ENCODE results near the gene TTC34. TPM values are rescaled to one million over a fixed set of nuclear protein-coding genes. Genes with fewer than 3 reads are reported as not detected.

The TTC34 gene
- total and polyA plus RNA-seq, 2 experiments from 2014 or later = 0.08 to 0.35 TPM

DNA sequence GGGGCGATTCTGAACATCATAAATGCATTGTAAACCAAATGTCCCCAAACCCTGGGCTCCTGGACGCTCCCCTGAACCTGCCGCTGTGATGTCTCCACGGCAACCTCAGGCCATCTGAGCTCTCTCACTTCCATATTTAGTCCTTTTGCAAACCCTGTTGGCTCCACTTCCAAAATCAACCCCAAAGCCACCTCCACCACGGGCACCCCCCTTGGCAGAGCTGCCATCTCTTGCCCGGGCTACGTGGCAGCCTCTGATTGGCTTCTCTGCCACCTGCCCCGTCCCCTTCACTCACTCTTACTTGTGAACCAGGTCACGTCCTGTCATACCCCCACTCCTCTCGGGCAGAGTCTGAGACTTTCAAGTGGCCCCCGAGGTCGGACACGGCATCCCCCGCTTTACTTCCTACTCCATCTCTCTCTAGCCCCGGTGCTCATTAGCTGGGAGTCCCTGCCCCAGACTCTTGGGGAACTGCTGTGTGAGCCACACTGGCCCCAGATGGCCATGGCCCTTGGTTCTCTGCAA is 199.1 kb downstream of the TTC34 start (continued):
- no peak for TF ChIP-seq ZNF462 (CRISPR knock-in tag; IDR thresholded peaks at IDR 0.05)

DNA sequence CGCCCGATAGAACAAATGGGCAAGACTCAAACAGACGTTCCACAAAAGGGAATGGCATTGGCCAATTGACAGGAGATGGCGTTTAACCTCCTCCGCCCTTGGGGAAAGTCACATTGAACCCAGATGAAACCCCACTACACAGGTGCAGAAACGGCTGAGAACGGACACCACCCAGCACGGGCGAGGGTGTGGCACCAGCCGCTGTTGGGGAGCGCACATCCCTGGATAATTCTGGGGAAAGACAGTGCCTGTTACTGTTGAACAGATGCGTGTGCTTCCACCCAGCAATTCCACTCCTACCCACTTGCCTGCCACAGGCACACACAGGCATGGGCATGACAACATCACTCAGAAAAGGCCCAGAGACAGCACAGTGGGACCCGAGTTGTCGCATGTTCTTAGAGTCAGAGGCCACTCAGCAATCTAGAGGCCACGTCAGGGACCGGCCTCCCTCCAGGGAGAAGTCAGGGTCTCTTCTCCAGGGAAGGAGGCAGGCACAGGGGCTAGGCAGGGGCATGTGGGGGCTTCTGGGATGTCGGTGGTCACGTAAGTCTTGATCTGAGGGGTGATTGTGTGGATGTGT is 199.7 kb downstream of the TTC34 start:
- no peak for ATAC-seq
- H2AFZ ChIP-seq = no peak overlapping the region
- no peaks in the 10 kb centered on the region for H3K36me3 ChIP-seq (ENCODE audit: insufficient read depth)
- H3K9me2 ChIP-seq (ENCODE audit: insufficient read depth) = no peaks in the 10 kb centered on the region
- no peak overlapping the region for H3K4me3 ChIP-seq
- H3F3A ChIP-seq (replicated peaks; ENCODE audit: low read depth) = no peaks in the 10 kb centered on the region
- Mint-ChIP-seq H3K27ac (no peak overlapping the region), H3K9me3 (peaks cover 4% of the 10 kb centered on the region; the same call in 2 of the 3 replicates), H3K36me3 (ENCODE audit: low read depth) (no peaks in the 10 kb centered on the region), H3K4me3 (no peak overlapping the region), H3K27me3 (ENCODE audit: insufficient read depth, low read depth, poor library complexity) (peaks cover 8% of the 10 kb centered on the region), H3K4me1 (no peaks in the 10 kb centered on the region)
- H3K4me1 ChIP-seq (ENCODE audit: insufficient read depth) = no peaks in the 10 kb centered on the region
- no peak overlapping the region for H3K4me2 ChIP-seq
- no peaks in the 10 kb centered on the region for H3K27me3 ChIP-seq (ENCODE audit: insufficient read depth)
- H4K20me1 ChIP-seq (replicated peaks; ENCODE audit: insufficient read depth) = no peaks in the 10 kb centered on the region
- no peak for DNase-seq (ENCODE audit: low spot score)
- H3K79me2 ChIP-seq (replicated peaks; ENCODE audit: insufficient read depth) = no peaks in the 10 kb centered on the region
- H3K27ac ChIP-seq (ENCODE audit: low read depth) = no peak overlapping the region
- TF ChIP-seq ZNF114 (CRISPR knock-in tag; IDR thresholded peaks at IDR 0.05) (no peak), EZH2phosphoT487 (IDR thresholded peaks at IDR 0.05; ENCODE audit: unreplicated experiment) (no peak), NANOG (IDR thresholded peaks at IDR 0.05; ENCODE audit: borderline replicate concordance) (no peak), STAT1 (IDR thresholded peaks at IDR 0.05; ENCODE audit: unreplicated experiment) (no peak), JUNB (IDR thresholded peaks at IDR 0.05; ENCODE audit: unreplicated experiment) (no peak), ZNF331 (CRISPR knock-in tag; IDR thresholded peaks at IDR 0.05; ENCODE audit: low read depth) (no peak)
- TF ChIP-seq, protein P1, sequence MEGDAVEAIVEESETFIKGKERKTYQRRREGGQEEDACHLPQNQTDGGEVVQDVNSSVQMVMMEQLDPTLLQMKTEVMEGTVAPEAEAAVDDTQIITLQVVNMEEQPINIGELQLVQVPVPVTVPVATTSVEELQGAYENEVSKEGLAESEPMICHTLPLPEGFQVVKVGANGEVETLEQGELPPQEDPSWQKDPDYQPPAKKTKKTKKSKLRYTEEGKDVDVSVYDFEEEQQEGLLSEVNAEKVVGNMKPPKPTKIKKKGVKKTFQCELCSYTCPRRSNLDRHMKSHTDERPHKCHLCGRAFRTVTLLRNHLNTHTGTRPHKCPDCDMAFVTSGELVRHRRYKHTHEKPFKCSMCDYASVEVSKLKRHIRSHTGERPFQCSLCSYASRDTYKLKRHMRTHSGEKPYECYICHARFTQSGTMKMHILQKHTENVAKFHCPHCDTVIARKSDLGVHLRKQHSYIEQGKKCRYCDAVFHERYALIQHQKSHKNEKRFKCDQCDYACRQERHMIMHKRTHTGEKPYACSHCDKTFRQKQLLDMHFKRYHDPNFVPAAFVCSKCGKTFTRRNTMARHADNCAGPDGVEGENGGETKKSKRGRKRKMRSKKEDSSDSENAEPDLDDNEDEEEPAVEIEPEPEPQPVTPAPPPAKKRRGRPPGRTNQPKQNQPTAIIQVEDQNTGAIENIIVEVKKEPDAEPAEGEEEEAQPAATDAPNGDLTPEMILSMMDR (conservative IDR thresholded peaks at IDR 0.05; ENCODE audit: low read depth in 2 of 2) = no peak
- TF ChIP-seq, protein P2, sequence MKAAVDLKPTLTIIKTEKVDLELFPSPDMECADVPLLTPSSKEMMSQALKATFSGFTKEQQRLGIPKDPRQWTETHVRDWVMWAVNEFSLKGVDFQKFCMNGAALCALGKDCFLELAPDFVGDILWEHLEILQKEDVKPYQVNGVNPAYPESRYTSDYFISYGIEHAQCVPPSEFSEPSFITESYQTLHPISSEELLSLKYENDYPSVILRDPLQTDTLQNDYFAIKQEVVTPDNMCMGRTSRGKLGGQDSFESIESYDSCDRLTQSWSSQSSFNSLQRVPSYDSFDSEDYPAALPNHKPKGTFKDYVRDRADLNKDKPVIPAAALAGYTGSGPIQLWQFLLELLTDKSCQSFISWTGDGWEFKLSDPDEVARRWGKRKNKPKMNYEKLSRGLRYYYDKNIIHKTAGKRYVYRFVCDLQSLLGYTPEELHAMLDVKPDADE (IDR thresholded peaks at IDR 0.05) = no peak
